Liver (tissue), 3 donors: Measurements from ENCODE around the gene DSCAM.

ENCODE experiments used
- EGR1 ChIP-seq, 2 donors: IDR thresholded peaks; 2 replicates each; pipeline ENCODE4 v1.6.1; 2016 to 2018; ENCODE audit warnings: antibody characterized with exemption in 2 of 2, low read depth in 2 of 2
- FOXA1 ChIP-seq: IDR thresholded peaks from 2 replicates; pipeline ENCODE4 v1.6.1; 2016; ENCODE audit warnings: antibody characterized with exemption
- HNF4A ChIP-seq, 2 donors: conservative IDR thresholded peaks; 2 replicates each; pipeline ENCODE4 v1.6.1; 2016; ENCODE audit warnings: antibody characterized with exemption in 2 of 2, mild to moderate bottlenecking in 2 of 2
- JUND ChIP-seq, 2 donors: IDR thresholded peaks; 2 replicates each; pipeline ENCODE4 v1.6.1; 2016; ENCODE audit warnings: antibody characterized with exemption in 2 of 2
- SP1 ChIP-seq: IDR thresholded peaks from 2 replicates; pipeline ENCODE4 v1.6.1; 2018; ENCODE audit warnings: antibody characterized with exemption, mild to moderate bottlenecking
- TAF1 ChIP-seq: conservative IDR thresholded peaks from 2 replicates; pipeline ENCODE4 v1.6.1; 2016; ENCODE audit warnings: antibody characterized with exemption, mild to moderate bottlenecking
- YY1 ChIP-seq: IDR thresholded peaks from 2 replicates; pipeline ENCODE4 v1.6.1; 2016; ENCODE audit warnings: antibody characterized with exemption, mild to moderate bottlenecking
- TF ChIP-seq, protein P1 (sequence below): fragments of 150-350 bp; IDR thresholded peaks from 2 replicates; pipeline ENCODE4 v1.5.1; 2017; ENCODE audit warnings: improper control_type of control experiment, low read depth, low read length; ENCODE audit not compliant: missing input control
- TF ChIP-seq, protein P2 (sequence below): IDR thresholded peaks from 2 replicates; pipeline ENCODE4 v1.6.1; 2016; ENCODE audit warnings: antibody characterized with exemption
- donor health status: healthy.
- donor health status: healthy.

DNA sequence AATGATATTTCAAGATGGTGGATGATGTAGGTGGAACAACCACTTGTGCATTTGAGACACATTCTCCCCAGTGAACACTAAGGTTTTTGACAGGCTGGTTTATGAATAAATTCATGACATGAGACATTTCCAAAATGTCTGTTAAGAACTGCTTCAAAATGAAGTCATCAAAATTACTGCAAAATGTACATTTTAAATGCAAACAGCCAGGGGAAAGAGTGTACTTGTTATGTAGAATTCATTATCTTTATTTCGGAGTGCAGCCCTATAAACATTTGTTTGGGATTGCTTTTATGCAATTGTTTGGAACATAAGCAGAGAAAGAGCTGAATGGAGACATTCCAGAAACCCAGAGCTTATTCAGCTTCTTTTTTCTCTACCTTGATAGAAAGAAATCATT, 49.5 kb downstream of the DSCAM start:
- TF ChIP-seq HNF4A (conservative IDR thresholded peaks at IDR 0.05) (no peak), YY1 (no peak), TAF1 (no peak), FOXA1 (no peak), SP1 (no peak), JUND (IDR thresholded peaks at IDR 0.05) (no peak), EGR1 (IDR thresholded peaks at IDR 0.05; ENCODE audit: low read depth in 2 of 2) (no peak)
- TF ChIP-seq, protein P1, sequence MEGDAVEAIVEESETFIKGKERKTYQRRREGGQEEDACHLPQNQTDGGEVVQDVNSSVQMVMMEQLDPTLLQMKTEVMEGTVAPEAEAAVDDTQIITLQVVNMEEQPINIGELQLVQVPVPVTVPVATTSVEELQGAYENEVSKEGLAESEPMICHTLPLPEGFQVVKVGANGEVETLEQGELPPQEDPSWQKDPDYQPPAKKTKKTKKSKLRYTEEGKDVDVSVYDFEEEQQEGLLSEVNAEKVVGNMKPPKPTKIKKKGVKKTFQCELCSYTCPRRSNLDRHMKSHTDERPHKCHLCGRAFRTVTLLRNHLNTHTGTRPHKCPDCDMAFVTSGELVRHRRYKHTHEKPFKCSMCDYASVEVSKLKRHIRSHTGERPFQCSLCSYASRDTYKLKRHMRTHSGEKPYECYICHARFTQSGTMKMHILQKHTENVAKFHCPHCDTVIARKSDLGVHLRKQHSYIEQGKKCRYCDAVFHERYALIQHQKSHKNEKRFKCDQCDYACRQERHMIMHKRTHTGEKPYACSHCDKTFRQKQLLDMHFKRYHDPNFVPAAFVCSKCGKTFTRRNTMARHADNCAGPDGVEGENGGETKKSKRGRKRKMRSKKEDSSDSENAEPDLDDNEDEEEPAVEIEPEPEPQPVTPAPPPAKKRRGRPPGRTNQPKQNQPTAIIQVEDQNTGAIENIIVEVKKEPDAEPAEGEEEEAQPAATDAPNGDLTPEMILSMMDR = no peak
- TF ChIP-seq, protein P2, sequence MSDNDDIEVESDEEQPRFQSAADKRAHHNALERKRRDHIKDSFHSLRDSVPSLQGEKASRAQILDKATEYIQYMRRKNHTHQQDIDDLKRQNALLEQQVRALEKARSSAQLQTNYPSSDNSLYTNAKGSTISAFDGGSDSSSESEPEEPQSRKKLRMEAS = no peak
